Loucy (cell line): ENCODE data around the gene GAPDHS.

Experiments used
- CTCF ChIP-seq: fragments of 200-600 bp; sonication (generic); conservative IDR thresholded peaks from 2 replicates; pipeline ENCODE4 v1.5.1; 2014; ENCODE audit warnings: mild to moderate bottlenecking, antibody characterized with exemption, low read length
- EZH2phosphoT487 ChIP-seq: fragments of 200-600 bp; IDR thresholded peaks from 2 replicates; pipeline ENCODE4 v1.6.1; 2018; ENCODE audit warnings: antibody characterized with exemption, mild to moderate bottlenecking, moderate library complexity, borderline replicate concordance

- TF ChIP-seq CTCF (peak; percentile 86), EZH2phosphoT487 (no peak)
Observed at GRCh38 chr19:35549174-35549788, 16.0 kb downstream of the GAPDHS start.
